ENCODE results near the gene ANTXR1. TPM values are rescaled to one million over a fixed set of nuclear protein-coding genes. Genes with fewer than 3 reads are reported as not detected.
A peak's percentile ranks its signal among the peaks of the same experiment; 100 is the strongest.
"Not testable (repeated sequence)": the region's sequence is repeated elsewhere in the genome, so short reads cannot be mapped to it uniquely, and the experiment has no call there.

Gene ANTXR1
- total RNA-seq, 1 donor from 2014 or later = under 0.01 TPM

GRCh38 chr2:69227716-69228115 lies 214.7 kb downstream of the ANTXR1 start:
- DNase-seq (ENCODE audit: low read depth in 2 of 2) = no peak

GRCh38 chr2:69230946-69231345 lies 218.0 kb downstream of the ANTXR1 start:
- not testable (repeated sequence) for DNase-seq (ENCODE audit: low read depth in 2 of 2)

GRCh38 chr2:69231612-69232277 lies 218.8 kb downstream of the ANTXR1 start:
- no peak for DNase-seq (ENCODE audit: low read depth in 2 of 2)

GRCh38 chr2:69235835-69236234 lies 222.9 kb downstream of the ANTXR1 start:
- DNase-seq (ENCODE audit: low read depth in 2 of 2) = not testable (repeated sequence)

- DNase-seq (ENCODE audit: low read depth in 2 of 2) = no peak
Observed at GRCh38 chr2:69237070-69237670, 224.2 kb downstream of the ANTXR1 start.

- DNase-seq (ENCODE audit: low read depth in 2 of 2) = no peak
Observed at GRCh38 chr2:69238449-69239031, 225.6 kb downstream of the ANTXR1 start.

GRCh38 chr2:69241093-69241492 lies 228.1 kb downstream of the ANTXR1 start:
- no peak for DNase-seq (ENCODE audit: low read depth in 2 of 2)

GRCh38 chr2:69241664-69242514 lies 228.9 kb downstream of the ANTXR1 start:
- DNase-seq (ENCODE audit: low read depth in 2 of 2) = no peak

- DNase-seq (ENCODE audit: low read depth in 2 of 2) = no peak
Observed at GRCh38 chr2:69242651-69243051, 229.7 kb downstream of the ANTXR1 start.

- no peak for DNase-seq (ENCODE audit: low read depth in 2 of 2)
Observed at GRCh38 chr2:69243652-69244051, 230.7 kb downstream of the ANTXR1 start.

- no peak for DNase-seq (ENCODE audit: low read depth in 2 of 2)
Observed at GRCh38 chr2:69244882-69245281, 231.9 kb downstream of the ANTXR1 start.

GRCh38 chr2:69247583-69247982 lies 234.6 kb downstream of the ANTXR1 start:
- DNase-seq (ENCODE audit: low read depth in 2 of 2) = no peak

- DNase-seq (ENCODE audit: low read depth in 2 of 2) = no peak
Observed at GRCh38 chr2:69248232-69248631, 235.3 kb downstream of the ANTXR1 start.

- no peak for DNase-seq (ENCODE audit: low read depth in 2 of 2)
Observed at GRCh38 chr2:69250981-69251380, 238.0 kb downstream of the ANTXR1 start.

- DNase-seq (ENCODE audit: low read depth in 2 of 2) = no peak
Observed at GRCh38 chr2:69251943-69252342, 239.0 kb downstream of the ANTXR1 start.

- peak in 1 of 2 donors; percentile 13 for DNase-seq (ENCODE audit: low read depth in 2 of 2)
Observed at GRCh38 chr2:69253112-69253511, 240.1 kb downstream of the ANTXR1 start.

- DNase-seq (ENCODE audit: low read depth in 2 of 2) = peak; percentile 43 to 95
Observed at GRCh38 chr2:69253611-69254301, 240.8 kb downstream of the ANTXR1 start.

- DNase-seq (ENCODE audit: low read depth in 2 of 2) = no peak
Observed at GRCh38 chr2:69255760-69256159, 242.8 kb downstream of the ANTXR1 start.

GRCh38 chr2:69259994-69260591 lies 247.1 kb downstream of the ANTXR1 start:
- DNase-seq (ENCODE audit: low read depth in 2 of 2) = not testable (repeated sequence)

- DNase-seq (ENCODE audit: low read depth in 2 of 2) = no peak
Observed at GRCh38 chr2:69260666-69261065, 247.7 kb downstream of the ANTXR1 start.

- no peak for DNase-seq (ENCODE audit: low read depth in 2 of 2)
Observed at GRCh38 chr2:69269330-69269729, 256.4 kb downstream of the ANTXR1 start.

All from dermis microvascular lymphatic vessel endothelial cell (primary cell).